ENCODE data around the gene NSMCE1. TPM values are rescaled to one million over a fixed set of nuclear protein-coding genes. Genes with fewer than 3 reads are reported as not detected.
A peak's percentile ranks its signal among the peaks of the same experiment; 100 is the strongest.

The NSMCE1 gene
- total RNA-seq, 1 experiment from 2014 or later = 19.3 TPM

DNA sequence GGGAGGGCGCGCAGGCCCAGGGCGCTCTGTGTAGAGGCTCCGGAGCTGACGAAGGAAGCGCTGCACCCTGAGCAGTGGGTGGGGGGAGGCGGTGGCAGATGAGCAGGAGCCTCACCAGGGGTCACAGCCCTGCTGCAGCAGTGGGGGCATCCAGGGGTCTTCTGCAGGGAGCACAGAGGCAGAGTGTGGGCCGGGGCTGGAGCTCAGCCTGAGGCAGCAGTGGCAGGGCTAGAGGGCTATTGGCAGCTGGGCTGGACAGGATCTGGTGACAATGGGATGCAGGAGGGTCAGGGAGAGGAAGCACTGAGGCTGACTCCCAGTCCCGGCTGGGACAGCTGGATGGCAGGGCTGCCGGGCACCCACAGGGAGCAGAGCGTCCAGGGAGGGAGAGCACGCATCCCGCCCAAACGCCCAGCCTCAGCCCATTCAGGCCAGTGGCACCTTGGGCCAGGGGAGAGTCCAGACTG is 44.3 kb downstream of the NSMCE1 start:
- Histone ChIP-seq H3K4ac (ENCODE audit: low read depth, low read length) (no peak overlapping the region), H2BK120ac (ENCODE audit: low read depth, low read length, poor library complexity, severe bottlenecking) (no peak overlapping the region), H4K8ac (replicated peaks; ENCODE audit: insufficient read length, low read depth, low read length) (no peak overlapping the region), H3K18ac (ENCODE audit: insufficient read length, low read depth, low read length) (no peak overlapping the region), H3K4me1 (ENCODE audit: insufficient read depth, low read length) (no peaks in the 10 kb centered on the region), H3K79me1 (ENCODE audit: insufficient read depth, low read depth, low read length, poor library complexity, severe bottlenecking) (no peaks in the 10 kb centered on the region), H3K23me2 (ENCODE audit: insufficient read length, low read depth, low read length, poor library complexity, severe bottlenecking) (no peaks in the 10 kb centered on the region), H2AFZ (ENCODE audit: low read length) (no peak overlapping the region), H3K79me2 (ENCODE audit: insufficient read depth, low read length) (no peaks in the 10 kb centered on the region), H3K4me2 (ENCODE audit: insufficient read depth, insufficient read length, low read length) (no peak overlapping the region), H2BK5ac (ENCODE audit: insufficient read length, low read length) (no peak overlapping the region), H3K56ac (ENCODE audit: insufficient read length, low read depth, low read length) (no peak overlapping the region), H3K14ac (ENCODE audit: insufficient read depth, low read length) (no peak overlapping the region), H2AK5ac (ENCODE audit: insufficient read length, low read length) (no peak overlapping the region), H3K9me3 (ENCODE audit: control insufficient read depth, low read depth, low read length) (no peaks in the 10 kb centered on the region), H3K9ac (ENCODE audit: extremely low read depth, insufficient read length, low read length) (no peak overlapping the region), H4K20me1 (ENCODE audit: control insufficient read depth, insufficient read depth, insufficient read length) (no peaks in the 10 kb centered on the region), H2BK12ac (ENCODE audit: insufficient read length, low read depth, low read length) (no peak overlapping the region), H3T11ph (ENCODE audit: low read length) (no peak overlapping the region), H2BK20ac (ENCODE audit: low read depth, low read length, poor library complexity, severe bottlenecking) (no peak overlapping the region), H4K91ac (ENCODE audit: insufficient read length, low read depth, low read length) (no peak overlapping the region), H4K5ac (ENCODE audit: insufficient read length, low read depth, low read length) (no peak overlapping the region), H3K27ac (ENCODE audit: insufficient read length, low read depth, low read length) (no peak overlapping the region), H3K23ac (ENCODE audit: insufficient read length, low read depth, low read length) (no peak overlapping the region), H3K27me3 (ENCODE audit: insufficient read depth, low read length) (no peaks in the 10 kb centered on the region), H2BK15ac (ENCODE audit: low read depth, low read length) (no peak overlapping the region)
- no peak overlapping the region for H3K4me3 Mint-ChIP-seq
- no peak for DNase-seq
- TF ChIP-seq, protein P1, sequence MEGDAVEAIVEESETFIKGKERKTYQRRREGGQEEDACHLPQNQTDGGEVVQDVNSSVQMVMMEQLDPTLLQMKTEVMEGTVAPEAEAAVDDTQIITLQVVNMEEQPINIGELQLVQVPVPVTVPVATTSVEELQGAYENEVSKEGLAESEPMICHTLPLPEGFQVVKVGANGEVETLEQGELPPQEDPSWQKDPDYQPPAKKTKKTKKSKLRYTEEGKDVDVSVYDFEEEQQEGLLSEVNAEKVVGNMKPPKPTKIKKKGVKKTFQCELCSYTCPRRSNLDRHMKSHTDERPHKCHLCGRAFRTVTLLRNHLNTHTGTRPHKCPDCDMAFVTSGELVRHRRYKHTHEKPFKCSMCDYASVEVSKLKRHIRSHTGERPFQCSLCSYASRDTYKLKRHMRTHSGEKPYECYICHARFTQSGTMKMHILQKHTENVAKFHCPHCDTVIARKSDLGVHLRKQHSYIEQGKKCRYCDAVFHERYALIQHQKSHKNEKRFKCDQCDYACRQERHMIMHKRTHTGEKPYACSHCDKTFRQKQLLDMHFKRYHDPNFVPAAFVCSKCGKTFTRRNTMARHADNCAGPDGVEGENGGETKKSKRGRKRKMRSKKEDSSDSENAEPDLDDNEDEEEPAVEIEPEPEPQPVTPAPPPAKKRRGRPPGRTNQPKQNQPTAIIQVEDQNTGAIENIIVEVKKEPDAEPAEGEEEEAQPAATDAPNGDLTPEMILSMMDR (conservative IDR thresholded peaks at IDR 0.05) = no peak
- no CpG with 5 or more reads among the region's 14 CpGs for WGBS (ENCODE audit: extremely low coverage, insufficient read length, low lambda C conversion rate)
- no peaks in the 10 kb centered on the region for H3K27me3 Mint-ChIP-seq (ENCODE audit: low read depth)
- H3K4me1 Mint-ChIP-seq = peaks cover 4 to 7% of the 10 kb centered on the region in 2 experiments; a peak in 2 of 4 replicates
- H3K27ac Mint-ChIP-seq = peak overlapping the region in 2 of 3 experiments; percentile 61 to 84; a peak in 3 of 7 replicates
- no peaks in the 10 kb centered on the region; a peak in 2 of 7 replicates for H3K36me3 Mint-ChIP-seq (ENCODE audit: insufficient read depth in 1 of 3, low read depth in 3 of 3)
- no peaks in the 10 kb centered on the region for H3K9me3 Mint-ChIP-seq

Measured in H9 (cell line).